ENCODE results near the gene NFATC1.
A peak's percentile ranks its signal among the peaks of the same experiment; 100 is the strongest.

The NFATC1 gene

DNA sequence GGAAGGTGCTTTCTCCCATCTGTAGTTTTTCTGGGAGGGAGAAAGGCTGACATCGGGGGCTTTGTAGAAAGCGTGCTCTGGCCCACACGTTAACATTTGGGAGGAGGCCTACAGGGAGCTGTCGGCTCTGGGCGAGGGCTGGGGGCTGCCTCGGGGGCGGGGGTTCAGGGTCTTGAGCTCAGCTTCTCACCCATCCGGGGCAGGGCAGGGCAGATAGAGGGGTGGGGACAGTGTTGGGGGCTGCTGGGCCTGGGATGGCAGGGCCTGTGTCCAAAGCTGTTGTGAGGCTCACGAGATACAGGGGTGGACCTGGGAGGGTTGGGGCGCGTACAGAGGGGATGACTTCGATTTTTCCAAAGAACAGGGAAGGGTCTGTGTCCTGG lies 27.0 kb downstream of the NFATC1 start:
- H3K4me3 Mint-ChIP-seq: no peak overlapping the region
- peaks cover 22% of the 10 kb centered on the region for H3K36me3 Mint-ChIP-seq (ENCODE audit: low read depth)
- no peak for DNase-seq (ENCODE audit: low spot score)
- H3K4me1 Mint-ChIP-seq (ENCODE audit: low read depth): peaks cover 7% of the 10 kb centered on the region
- no peaks in the 10 kb centered on the region for H3K27me3 Mint-ChIP-seq (ENCODE audit: low read depth)
- no peaks in the 10 kb centered on the region for H3K9me3 Mint-ChIP-seq
- no peak overlapping the region for H3K27ac Mint-ChIP-seq

DNA sequence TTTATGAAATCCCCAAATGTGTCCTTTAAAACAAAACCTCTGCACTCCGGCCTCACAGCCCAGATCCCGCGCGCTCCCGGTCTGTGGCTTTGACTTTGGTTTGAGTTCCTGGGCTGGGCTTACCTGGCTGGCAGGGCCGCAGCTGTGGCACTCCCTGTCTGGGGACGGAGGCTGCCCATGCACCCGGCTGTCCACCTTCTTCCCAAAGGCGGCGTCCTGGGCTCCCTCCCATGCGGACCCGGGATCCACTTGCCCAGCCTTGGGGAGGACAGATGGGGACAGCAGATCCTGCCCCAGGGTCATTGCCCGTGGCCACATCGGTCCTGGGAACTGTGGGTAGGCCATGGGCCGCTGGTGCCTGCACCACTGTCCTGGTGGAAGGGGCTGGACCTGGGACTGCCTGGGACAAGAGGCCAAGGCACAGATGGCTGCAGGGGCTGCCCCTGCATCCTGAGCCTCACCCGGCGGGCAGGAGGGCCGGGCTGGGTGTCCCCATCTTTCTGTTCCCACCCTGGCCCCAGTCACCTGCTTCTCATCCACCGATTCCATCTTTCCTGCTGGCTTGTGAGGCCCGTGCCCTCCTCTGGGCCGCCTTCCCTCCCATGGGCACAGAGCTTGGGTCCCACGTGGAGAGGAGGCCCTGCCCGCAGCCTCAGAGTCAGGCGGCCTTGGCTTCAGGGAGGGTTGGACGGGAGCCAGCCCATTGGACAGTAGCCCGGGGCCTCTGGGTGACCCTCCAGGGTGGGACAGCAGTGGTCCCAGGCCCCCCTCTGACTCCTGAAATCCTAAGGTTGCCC lies 27.7 kb downstream of the NFATC1 start:
- DNase-seq (ENCODE audit: low spot score): no peak
- no peaks in the 10 kb centered on the region for H3K27me3 Mint-ChIP-seq (ENCODE audit: low read depth)
- H3K36me3 Mint-ChIP-seq (ENCODE audit: low read depth): peaks cover 22% of the 10 kb centered on the region
- H3K4me3 Mint-ChIP-seq: no peak overlapping the region
- no peaks in the 10 kb centered on the region for H3K9me3 Mint-ChIP-seq
- no peak overlapping the region for H3K27ac Mint-ChIP-seq
- peaks cover 7% of the 10 kb centered on the region for H3K4me1 Mint-ChIP-seq (ENCODE audit: low read depth)

DNA sequence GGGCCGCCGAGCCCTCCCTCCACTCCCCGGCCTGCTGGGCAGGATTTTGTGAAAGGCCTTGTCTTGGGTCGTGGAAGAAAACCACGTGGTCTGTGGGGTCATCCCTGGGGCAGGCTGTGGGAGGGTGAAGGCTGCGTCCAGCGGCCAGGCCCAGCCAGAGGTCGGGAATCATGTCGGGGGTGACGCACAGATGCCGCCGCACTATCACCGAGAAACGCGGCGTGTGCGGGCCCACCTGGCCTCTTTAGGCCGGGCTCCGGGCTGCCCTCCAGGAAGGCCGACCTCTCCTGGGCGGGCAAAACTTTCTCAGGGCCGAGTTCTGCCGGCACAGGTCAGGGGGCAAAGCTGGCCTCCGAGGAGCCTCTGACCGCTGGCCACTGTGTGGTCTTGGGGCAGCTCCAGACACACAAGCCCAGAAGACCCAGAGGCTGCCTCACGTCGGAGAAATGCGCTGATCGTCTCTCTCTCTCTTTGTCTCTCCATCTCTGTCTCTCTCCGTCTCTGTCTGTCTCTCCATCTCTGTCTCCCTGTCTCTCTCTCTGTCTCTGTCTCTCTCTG lies 28.4 kb downstream of the NFATC1 start:
- no peaks in the 10 kb centered on the region for H3K27me3 Mint-ChIP-seq (ENCODE audit: low read depth)
- peaks cover 7% of the 10 kb centered on the region for H3K4me1 Mint-ChIP-seq (ENCODE audit: low read depth)
- no peak overlapping the region for H3K4me3 Mint-ChIP-seq
- no peaks in the 10 kb centered on the region for H3K9me3 Mint-ChIP-seq
- DNase-seq (ENCODE audit: low spot score): no peak
- peaks cover 22% of the 10 kb centered on the region for H3K36me3 Mint-ChIP-seq (ENCODE audit: low read depth)
- H3K27ac Mint-ChIP-seq: peak overlapping the region; percentile 50

DNA sequence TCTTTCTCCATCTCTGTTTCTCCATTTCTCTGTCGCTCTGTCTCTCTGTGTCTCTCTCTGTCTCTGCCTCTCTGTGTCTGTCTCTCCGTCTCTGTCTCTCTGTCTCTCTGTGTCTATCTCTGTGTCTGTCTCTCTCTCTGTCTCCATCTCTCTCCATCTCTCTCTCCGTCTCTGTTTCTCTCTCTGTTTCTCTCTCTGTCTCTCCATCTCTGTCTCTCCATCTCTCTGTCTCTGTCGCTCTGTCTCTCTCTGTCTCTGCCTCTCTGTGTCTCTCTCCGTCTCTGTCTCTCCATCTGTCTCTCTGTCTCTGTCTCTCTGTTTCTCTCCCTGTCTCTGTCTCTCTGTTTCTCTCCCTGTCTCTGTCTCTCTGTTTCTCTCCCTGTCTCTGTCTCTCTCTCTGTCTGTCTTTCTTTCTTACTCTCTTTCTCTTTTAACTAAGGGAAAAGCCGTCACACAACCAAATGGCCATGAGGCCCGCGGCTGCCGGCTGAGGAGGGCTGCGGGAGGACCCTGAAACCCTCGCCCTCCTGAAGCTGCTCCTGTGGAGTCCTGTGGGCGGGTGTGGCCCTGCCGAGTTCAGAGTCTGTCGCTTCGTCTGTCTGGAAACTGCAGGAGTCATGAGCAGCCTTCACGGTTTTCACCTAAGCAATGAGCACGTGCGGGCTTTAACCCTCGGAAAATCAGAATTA lies 29.3 kb downstream of the NFATC1 start:
- Mint-ChIP-seq H3K27ac (peak overlapping the region; percentile 50), H3K36me3 (ENCODE audit: low read depth) (peaks cover 26% of the 10 kb centered on the region)

DNA sequence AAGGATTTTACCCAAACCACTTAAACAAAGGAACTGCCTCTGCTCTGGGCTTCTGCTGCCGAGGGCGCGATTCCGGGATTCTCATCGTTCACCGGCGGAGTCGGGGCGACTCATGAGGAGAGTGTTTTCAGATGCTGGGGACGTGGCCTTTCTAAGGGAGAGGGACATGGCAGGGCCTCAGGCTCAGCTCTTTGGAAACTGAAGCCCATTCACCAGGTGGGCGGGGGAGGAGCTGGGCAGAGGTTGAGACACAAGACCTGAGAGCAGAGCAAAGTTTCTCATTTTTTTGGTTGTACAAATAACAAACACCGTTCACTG lies 29.8 kb downstream of the NFATC1 start:
- Mint-ChIP-seq H3K27ac (no peak overlapping the region), H3K36me3 (ENCODE audit: low read depth) (peaks cover 23% of the 10 kb centered on the region), H3K4me1 (ENCODE audit: low read depth) (peaks cover 7% of the 10 kb centered on the region), H3K4me3 (no peak overlapping the region), H3K9me3 (no peaks in the 10 kb centered on the region), H3K27me3 (ENCODE audit: low read depth) (no peaks in the 10 kb centered on the region)
- no peak for DNase-seq (ENCODE audit: low spot score)

More for the DNA sequence above, 29.3 kb downstream of the NFATC1 start:
- Mint-ChIP-seq H3K27me3 (ENCODE audit: low read depth) (no peaks in the 10 kb centered on the region), H3K9me3 (no peaks in the 10 kb centered on the region), H3K4me3 (no peak overlapping the region), H3K4me1 (ENCODE audit: low read depth) (peaks cover 7% of the 10 kb centered on the region)
- DNase-seq (ENCODE audit: low spot score): no peak

DNA sequence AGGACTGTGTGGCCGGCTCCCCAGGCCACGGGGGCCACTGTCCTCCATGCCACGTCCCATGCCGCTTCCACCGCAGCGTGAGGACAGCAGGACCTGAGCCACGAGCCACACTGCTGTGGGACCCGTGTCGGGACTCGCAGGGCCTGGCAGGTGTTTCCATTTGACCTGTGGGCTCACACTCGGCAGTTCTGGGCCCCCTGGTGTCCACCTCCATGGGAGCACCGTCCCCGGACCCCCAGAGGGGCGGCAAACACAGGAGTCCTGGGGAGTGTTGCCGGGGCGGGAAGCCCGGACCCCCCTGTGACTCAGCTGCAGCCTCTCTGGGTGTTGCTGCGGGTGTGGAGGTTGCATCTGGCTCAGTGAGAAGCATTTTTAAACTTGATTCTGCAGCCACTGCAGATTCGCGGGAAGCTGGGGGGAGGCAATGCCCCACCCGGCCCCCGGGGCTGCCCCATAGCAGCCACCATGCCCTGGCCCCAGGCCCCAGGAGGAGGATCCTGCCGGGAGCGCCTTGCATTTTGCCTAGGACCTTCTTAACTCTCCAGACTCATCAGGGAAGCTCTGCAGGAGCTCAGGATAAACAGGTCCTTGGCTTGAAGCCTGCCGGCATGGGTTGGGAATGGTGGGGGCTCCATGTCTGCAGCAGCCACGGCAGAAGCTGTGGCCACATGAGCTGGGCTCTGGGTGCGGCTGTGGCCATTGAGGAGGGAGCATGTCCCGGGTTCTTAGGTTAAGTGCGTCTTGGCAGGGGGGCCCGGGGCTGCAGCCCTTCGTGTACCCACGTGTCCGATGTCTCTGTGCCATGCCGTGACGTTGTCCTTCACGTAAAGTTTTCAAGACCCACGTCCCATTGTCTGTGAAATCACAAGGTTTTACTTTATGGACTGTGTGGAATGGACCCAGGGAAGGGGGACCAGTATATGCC lies 30.9 kb downstream of the NFATC1 start:
- no peaks in the 10 kb centered on the region for H3K9me3 Mint-ChIP-seq
- H3K36me3 Mint-ChIP-seq (ENCODE audit: low read depth): peaks cover 20% of the 10 kb centered on the region
- H3K4me3 Mint-ChIP-seq: no peak overlapping the region
- H3K27me3 Mint-ChIP-seq (ENCODE audit: low read depth): no peaks in the 10 kb centered on the region
- no peak overlapping the region for H3K27ac Mint-ChIP-seq
- no peak for DNase-seq (ENCODE audit: low spot score)
- peaks cover 7% of the 10 kb centered on the region for H3K4me1 Mint-ChIP-seq (ENCODE audit: low read depth)

DNA sequence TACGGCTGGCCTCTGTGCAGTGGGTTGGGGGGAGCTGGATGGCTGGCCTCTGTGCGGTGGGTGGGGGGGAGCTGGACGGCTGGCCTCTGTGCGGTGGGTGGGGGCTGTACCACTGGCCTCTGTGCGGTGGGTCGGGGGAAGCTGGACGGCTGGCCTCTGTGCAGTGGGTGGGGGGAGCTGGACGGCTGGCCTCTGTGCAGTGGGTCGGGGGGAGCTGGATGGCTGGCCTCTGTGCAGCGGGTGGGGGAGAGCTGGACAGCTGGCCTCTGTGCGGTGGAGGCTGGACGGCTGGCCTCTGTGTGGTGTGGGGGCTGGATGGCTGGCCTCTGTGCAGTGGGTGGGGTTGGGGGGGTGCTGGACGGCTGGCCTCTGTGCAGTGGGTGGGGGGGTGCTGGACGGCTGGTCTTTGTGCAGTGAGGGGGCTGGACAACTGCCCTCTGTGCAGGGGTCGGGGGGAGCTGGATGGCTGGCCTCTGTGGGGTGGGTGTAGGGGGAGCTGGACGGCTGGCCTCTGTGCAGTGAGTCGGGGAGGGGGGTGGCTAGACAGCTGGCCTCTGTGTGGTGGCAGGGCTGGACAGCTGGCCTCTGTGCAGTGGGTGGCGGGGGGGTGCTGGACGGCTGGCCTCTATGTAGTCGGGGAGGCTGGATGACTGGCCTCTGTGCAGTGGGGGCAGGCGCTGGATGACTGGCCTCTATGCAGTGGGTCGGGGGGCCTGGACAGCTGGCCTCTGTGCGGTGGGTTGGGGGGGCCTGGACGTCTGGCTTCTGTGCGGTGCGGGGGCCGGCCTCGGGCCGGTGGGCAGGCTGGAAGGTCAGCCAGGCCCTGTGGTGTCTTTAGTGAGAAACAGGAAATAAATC lies 31.9 kb downstream of the NFATC1 start:
- peaks cover 17% of the 10 kb centered on the region for H3K36me3 Mint-ChIP-seq (ENCODE audit: low read depth)
- H3K4me3 Mint-ChIP-seq: no peak overlapping the region
- no peak overlapping the region for H3K27ac Mint-ChIP-seq
- H3K27me3 Mint-ChIP-seq (ENCODE audit: low read depth): no peaks in the 10 kb centered on the region
- H3K4me1 Mint-ChIP-seq (ENCODE audit: low read depth): peaks cover 7% of the 10 kb centered on the region
- no peak for DNase-seq (ENCODE audit: low spot score)
- no peaks in the 10 kb centered on the region for H3K9me3 Mint-ChIP-seq

DNA sequence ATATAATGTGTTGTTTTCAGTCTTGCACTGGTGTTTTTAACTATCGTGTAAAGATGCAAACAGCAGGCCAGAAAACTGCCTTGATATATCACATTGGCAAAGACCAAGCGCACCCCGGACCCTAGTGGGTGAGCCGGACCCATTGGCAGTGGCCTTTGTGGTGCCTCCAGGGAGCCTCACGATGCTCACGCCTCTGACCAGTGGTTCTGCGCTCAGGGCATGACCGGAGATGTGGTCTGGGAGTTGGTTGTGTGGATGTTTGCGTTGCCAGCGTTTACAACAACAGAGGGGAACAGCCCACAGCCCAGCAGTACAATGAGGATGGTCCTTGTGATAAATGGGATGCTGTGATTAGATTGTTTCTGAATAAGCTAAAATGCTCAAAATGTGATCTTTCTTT lies 32.6 kb downstream of the NFATC1 start:
- no peaks in the 10 kb centered on the region for H3K27me3 Mint-ChIP-seq (ENCODE audit: low read depth)
- H3K4me3 Mint-ChIP-seq: no peak overlapping the region
- H3K4me1 Mint-ChIP-seq (ENCODE audit: low read depth): peaks cover 7% of the 10 kb centered on the region
- H3K27ac Mint-ChIP-seq: no peak overlapping the region
- no peaks in the 10 kb centered on the region for H3K9me3 Mint-ChIP-seq
- peaks cover 21% of the 10 kb centered on the region for H3K36me3 Mint-ChIP-seq (ENCODE audit: low read depth)
- DNase-seq (ENCODE audit: low spot score): no peak

DNA sequence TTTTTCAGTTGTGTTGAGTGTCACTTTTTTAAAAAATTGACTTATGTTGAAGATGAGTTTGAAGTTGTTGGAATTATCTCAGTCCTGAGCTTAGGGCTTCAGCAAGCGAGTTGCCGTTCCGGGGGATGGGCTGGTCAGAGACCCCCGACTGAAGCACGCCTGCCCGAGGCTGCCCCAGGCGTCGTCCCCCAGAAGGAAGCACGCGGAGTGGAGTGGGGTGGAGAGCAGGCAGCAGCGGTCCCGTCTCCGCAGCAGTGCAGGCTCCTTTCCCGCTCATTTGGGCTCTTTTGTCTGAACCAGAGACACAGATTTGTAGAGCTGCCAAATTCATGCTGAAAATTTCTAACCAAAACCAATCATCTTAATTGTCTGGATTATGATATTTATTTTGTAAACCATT lies 33.7 kb downstream of the NFATC1 start:
- Mint-ChIP-seq H3K4me3 (no peak overlapping the region), H3K27ac (no peak overlapping the region), H3K9me3 (no peaks in the 10 kb centered on the region), H3K36me3 (ENCODE audit: low read depth) (peaks cover 19% of the 10 kb centered on the region), H3K27me3 (ENCODE audit: low read depth) (no peaks in the 10 kb centered on the region), H3K4me1 (ENCODE audit: low read depth) (peaks cover 6% of the 10 kb centered on the region)
- DNase-seq (ENCODE audit: low spot score): no peak

DNA sequence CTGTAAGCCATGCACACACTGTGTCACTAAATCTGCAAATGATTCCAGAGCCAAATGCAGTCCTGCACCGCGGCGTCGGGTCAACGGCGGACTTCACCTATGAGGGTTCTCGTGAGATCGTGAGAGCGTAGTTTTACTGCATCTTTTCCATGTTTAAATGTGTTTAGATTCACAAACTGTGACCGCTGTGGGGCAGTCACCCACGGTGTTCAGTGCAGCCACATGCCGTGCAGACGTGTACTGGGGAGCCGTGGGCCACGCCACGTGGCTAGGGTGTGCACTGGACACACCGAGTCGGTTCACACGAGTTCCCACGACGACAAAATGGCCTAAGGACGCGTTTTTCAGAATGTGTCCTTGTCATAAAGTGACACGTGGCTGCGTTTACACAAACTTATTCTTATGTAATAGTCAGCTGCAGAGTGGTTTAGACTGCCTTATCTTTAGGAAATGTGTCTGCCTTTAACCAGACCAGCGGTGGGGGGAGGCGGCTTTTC lies 34.1 kb downstream of the NFATC1 start:
- no peak overlapping the region for H3K27ac Mint-ChIP-seq
- H3K4me3 Mint-ChIP-seq: no peak overlapping the region
- DNase-seq (ENCODE audit: low spot score): no peak

DNA sequence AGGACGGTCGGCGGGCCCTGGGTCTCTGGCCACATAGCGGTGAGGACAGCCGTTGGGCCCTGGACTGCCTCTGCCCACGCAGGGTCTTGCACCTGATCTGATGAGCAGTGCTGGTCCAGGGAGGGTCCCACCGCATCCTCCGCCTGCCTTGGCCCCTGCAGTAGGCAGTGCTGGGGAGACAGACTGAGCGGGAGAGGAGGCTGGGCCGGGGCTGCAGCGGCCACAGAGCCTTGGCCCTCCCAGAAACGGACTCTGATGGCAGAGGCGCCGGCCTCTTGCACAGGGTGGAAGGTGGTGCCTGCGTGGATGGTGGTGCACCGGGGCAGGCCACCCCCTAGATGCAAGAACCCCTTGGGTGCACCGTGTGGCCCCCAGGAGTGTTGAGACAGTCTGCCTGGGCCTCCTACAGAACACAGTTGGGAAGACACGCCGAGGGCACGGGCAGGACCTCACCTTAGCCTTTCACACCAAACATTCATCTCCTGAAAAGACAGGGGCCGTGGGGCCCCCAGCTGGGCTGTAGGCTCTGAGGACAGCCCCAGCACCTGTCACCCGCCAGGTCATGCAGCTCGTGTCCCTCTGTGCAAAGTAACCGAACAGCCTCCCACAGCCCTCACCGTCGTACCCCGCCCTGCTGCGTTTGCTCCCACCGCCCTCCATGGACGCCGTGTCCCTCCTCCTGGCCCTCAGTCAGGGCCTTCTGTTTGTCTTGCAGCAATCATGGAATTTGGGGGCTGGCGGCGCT lies 36.8 kb downstream of the NFATC1 start:
- no peaks in the 10 kb centered on the region for H3K4me1 Mint-ChIP-seq (ENCODE audit: low read depth)
- H3K9me3 Mint-ChIP-seq: no peaks in the 10 kb centered on the region
- no peak overlapping the region for H3K4me3 Mint-ChIP-seq
- no peak overlapping the region for H3K27ac Mint-ChIP-seq
- no peak for DNase-seq (ENCODE audit: low spot score)
- peaks cover 9% of the 10 kb centered on the region for H3K36me3 Mint-ChIP-seq (ENCODE audit: low read depth)
- no peaks in the 10 kb centered on the region for H3K27me3 Mint-ChIP-seq (ENCODE audit: low read depth)

More for the DNA sequence above, 34.1 kb downstream of the NFATC1 start:
- Mint-ChIP-seq H3K4me1 (ENCODE audit: low read depth) (peaks cover 1% of the 10 kb centered on the region), H3K36me3 (ENCODE audit: low read depth) (peaks cover 14% of the 10 kb centered on the region), H3K9me3 (no peaks in the 10 kb centered on the region), H3K27me3 (ENCODE audit: low read depth) (no peaks in the 10 kb centered on the region)

DNA sequence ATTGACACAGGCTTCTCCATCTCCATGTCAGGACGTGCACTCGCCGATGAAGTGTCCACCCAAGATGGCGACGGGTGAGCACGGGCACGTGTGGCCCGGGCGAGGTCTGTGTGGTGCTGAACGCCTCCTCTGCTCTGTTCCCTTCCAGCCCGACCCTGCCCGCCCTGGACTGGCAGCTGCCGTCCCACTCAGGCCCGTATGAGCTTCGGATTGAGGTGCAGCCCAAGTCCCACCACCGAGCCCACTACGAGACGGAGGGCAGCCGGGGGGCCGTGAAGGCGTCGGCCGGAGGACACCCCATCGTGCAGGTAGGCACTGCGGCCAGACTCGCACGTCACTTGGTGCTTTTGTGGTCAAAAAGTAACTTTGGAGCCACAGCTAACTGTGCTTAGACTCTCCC lies 37.7 kb downstream of the NFATC1 start:
- Mint-ChIP-seq H3K4me3 (no peak overlapping the region), H3K9me3 (no peaks in the 10 kb centered on the region), H3K27ac (no peak overlapping the region), H3K4me1 (ENCODE audit: low read depth) (no peaks in the 10 kb centered on the region), H3K27me3 (ENCODE audit: low read depth) (no peaks in the 10 kb centered on the region), H3K36me3 (ENCODE audit: low read depth) (peaks cover 9% of the 10 kb centered on the region)
- DNase-seq (ENCODE audit: low spot score): no peak
